OCI-LY1 (cell line): Measurements from ENCODE around the gene SPOCK1.

Source experiments
- H2AFZ ChIP-seq: fragments of 200-600 bp; sonication (generic), shearing (Covaris generic); 2 replicates; pipeline ENCODE4 v1.6.0; 2014; ENCODE audit warnings: antibody characterized with exemption, mild to moderate bottlenecking, low read length
- H3F3A ChIP-seq: fragments of 200-600 bp; sonication (generic), shearing (Covaris generic); 2 replicates; pipeline ENCODE4 v1.6.0; 2014; ENCODE audit warnings: mild to moderate bottlenecking, antibody characterized with exemption, low read length, moderate library complexity; ENCODE audit not compliant: insufficient read depth
- H3K27ac ChIP-seq: fragments of 200-600 bp; sonication (generic); 2 replicates; pipeline ENCODE4 v1.5.1; 2014; ENCODE audit warnings: low read length, mixed run types, mild to moderate bottlenecking, low read depth; ENCODE audit not compliant: poor library complexity, severe bottlenecking
- H3K27me3 ChIP-seq: fragments of 200-600 bp; sonication (generic); 2 replicates; pipeline ENCODE4 v1.6.0; 2014; ENCODE audit warnings: antibody characterized with exemption, mild to moderate bottlenecking, low read length, moderate library complexity; ENCODE audit not compliant: insufficient read depth
- H3K36me3 ChIP-seq: fragments of 200-600 bp; sonication (generic); 2 replicates; pipeline ENCODE4 v1.6.1; 2014; ENCODE audit warnings: mild to moderate bottlenecking, antibody characterized with exemption, low read length, moderate library complexity, mixed read lengths; ENCODE audit not compliant: insufficient read depth
- H3K4me1 ChIP-seq: fragments of 200-600 bp; sonication (generic); 2 replicates; pipeline ENCODE4 v1.5.1; 2014; ENCODE audit warnings: mild to moderate bottlenecking, low read length, moderate library complexity; ENCODE audit not compliant: insufficient read depth, severe bottlenecking
- H3K4me2 ChIP-seq: fragments of 200-600 bp; sonication (generic), shearing (Covaris generic); 2 replicates; pipeline ENCODE4 v1.6.1; 2014; ENCODE audit warnings: low read length
- H3K4me3 ChIP-seq: fragments of 200-600 bp; sonication (generic); 2 replicates; pipeline ENCODE4 v1.5.1; 2014; ENCODE audit warnings: low read length, low read depth, mild to moderate bottlenecking, mixed read lengths; ENCODE audit not compliant: poor library complexity, severe bottlenecking
- H3K79me2 ChIP-seq: fragments of 200-600 bp; shearing (Covaris generic); 2 replicates; pipeline ENCODE4 v1.6.1; 2016; ENCODE audit warnings: mixed run types, low read length, mixed read lengths; ENCODE audit not compliant: insufficient read depth
- H3K9ac ChIP-seq: fragments of 200-600 bp; sonication (generic), shearing (Covaris generic); 2 replicates; pipeline ENCODE4 v1.6.1; 2014; ENCODE audit warnings: mild to moderate bottlenecking, low read length, mixed read lengths
- H3K9me2 ChIP-seq: fragments of 200-600 bp; sonication (generic), shearing (Covaris generic); 2 replicates; pipeline ENCODE4 v1.6.1; 2014; ENCODE audit warnings: low read depth, mild to moderate bottlenecking, low read length, mixed read lengths
- H3K9me3 ChIP-seq: fragments of 200-600 bp; shearing (Covaris generic); 2 replicates; pipeline ENCODE4 v1.6.1; 2014; ENCODE audit warnings: low read length, mixed read lengths
- H4K20me1 ChIP-seq: fragments of 200-600 bp; sonication (generic), shearing (Covaris generic); 2 replicates; pipeline ENCODE4 v1.6.0; 2016; ENCODE audit warnings: mild to moderate bottlenecking, low read length; ENCODE audit not compliant: insufficient read depth
- EZH2 ChIP-seq: fragments of 200-600 bp; sonication (generic), shearing (Covaris generic); IDR thresholded peaks from 2 replicates; pipeline ENCODE4 v1.8.0; 2017; ENCODE audit warnings: borderline replicate concordance, mixed run types, mild to moderate bottlenecking, antibody characterized with exemption, low read length, moderate library complexity, mixed read lengths
- TF ChIP-seq, protein P1 (sequence below): fragments of 200-600 bp; sonication (generic), shearing (Covaris generic); IDR thresholded peaks from 2 replicates; pipeline ENCODE4 v1.5.1; 2017; ENCODE audit warnings: mild to moderate bottlenecking, antibody characterized with exemption, low read length, moderate library complexity, mixed read lengths

SPOCK1 gene

DNA sequence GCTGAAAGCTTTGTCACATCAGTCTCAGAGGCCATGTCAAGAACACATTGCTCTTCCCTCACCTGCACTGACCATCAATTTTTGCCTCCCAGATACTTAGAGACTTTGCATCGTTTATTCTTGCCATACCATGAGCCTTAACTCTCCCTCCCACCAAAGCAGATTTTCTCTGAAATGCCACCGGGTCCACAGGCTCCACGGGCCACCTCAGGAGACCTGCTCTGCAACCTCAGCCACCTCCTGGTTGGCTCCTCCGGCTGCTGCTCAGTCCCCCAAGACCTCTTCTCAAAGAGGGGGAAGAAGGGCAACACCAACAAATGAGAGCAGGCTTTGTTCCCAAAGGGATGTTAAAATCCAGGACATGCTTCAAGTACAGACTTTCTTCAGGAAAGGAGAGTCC lies 400.5 kb downstream of the SPOCK1 start:
- H4K20me1 ChIP-seq: no peaks in the 10 kb centered on the region
- no peak overlapping the region for H2AFZ ChIP-seq
- H3K4me2 ChIP-seq: no peak overlapping the region
- H3K9me2 ChIP-seq: no peaks in the 10 kb centered on the region
- H3K4me3 ChIP-seq: no peak overlapping the region
- H3K36me3 ChIP-seq: no peaks in the 10 kb centered on the region
- H3K9me3 ChIP-seq: no peaks in the 10 kb centered on the region
- no peaks in the 10 kb centered on the region for H3K27me3 ChIP-seq
- TF ChIP-seq, protein P1, sequence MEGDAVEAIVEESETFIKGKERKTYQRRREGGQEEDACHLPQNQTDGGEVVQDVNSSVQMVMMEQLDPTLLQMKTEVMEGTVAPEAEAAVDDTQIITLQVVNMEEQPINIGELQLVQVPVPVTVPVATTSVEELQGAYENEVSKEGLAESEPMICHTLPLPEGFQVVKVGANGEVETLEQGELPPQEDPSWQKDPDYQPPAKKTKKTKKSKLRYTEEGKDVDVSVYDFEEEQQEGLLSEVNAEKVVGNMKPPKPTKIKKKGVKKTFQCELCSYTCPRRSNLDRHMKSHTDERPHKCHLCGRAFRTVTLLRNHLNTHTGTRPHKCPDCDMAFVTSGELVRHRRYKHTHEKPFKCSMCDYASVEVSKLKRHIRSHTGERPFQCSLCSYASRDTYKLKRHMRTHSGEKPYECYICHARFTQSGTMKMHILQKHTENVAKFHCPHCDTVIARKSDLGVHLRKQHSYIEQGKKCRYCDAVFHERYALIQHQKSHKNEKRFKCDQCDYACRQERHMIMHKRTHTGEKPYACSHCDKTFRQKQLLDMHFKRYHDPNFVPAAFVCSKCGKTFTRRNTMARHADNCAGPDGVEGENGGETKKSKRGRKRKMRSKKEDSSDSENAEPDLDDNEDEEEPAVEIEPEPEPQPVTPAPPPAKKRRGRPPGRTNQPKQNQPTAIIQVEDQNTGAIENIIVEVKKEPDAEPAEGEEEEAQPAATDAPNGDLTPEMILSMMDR: no peak
- no peak for TF ChIP-seq EZH2
- no peak overlapping the region for H3K9ac ChIP-seq
- H3K27ac ChIP-seq: no peak overlapping the region
- no peaks in the 10 kb centered on the region for H3F3A ChIP-seq
- no peaks in the 10 kb centered on the region for H3K79me2 ChIP-seq
- H3K4me1 ChIP-seq: no peaks in the 10 kb centered on the region

DNA sequence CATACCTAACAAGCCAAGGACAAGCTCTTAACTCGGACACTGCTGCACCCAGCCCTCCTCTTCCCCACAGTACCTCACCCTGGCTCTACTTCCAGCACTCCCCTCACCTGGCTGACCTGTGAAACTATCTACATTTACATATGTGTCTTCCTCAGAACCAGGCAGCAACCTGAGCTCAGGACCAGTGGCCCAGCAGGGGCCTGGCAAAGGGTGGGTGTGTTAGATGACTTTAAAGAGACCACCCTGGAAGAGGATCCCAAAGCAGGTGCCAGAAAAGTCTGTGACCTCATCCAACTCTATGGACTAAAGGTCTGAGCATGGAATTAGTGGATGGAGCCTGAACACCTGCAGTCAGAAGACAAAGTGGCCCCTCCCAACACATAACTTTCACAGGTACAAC lies 400.9 kb downstream of the SPOCK1 start:
- no peaks in the 10 kb centered on the region for H3K27me3 ChIP-seq
- H3K27ac ChIP-seq: no peak overlapping the region
- no peak for TF ChIP-seq EZH2
- TF ChIP-seq, protein P1: no peak
- no peaks in the 10 kb centered on the region for H3K9me2 ChIP-seq
- H3K79me2 ChIP-seq: no peaks in the 10 kb centered on the region
- H3K9ac ChIP-seq: no peak overlapping the region
- H3F3A ChIP-seq: no peaks in the 10 kb centered on the region
- H4K20me1 ChIP-seq: no peaks in the 10 kb centered on the region
- no peak overlapping the region for H3K4me3 ChIP-seq
- no peaks in the 10 kb centered on the region for H3K4me1 ChIP-seq
- H3K36me3 ChIP-seq: no peaks in the 10 kb centered on the region
- no peak overlapping the region for H3K4me2 ChIP-seq
- H3K9me3 ChIP-seq: no peaks in the 10 kb centered on the region
- H2AFZ ChIP-seq: no peak overlapping the region

DNA sequence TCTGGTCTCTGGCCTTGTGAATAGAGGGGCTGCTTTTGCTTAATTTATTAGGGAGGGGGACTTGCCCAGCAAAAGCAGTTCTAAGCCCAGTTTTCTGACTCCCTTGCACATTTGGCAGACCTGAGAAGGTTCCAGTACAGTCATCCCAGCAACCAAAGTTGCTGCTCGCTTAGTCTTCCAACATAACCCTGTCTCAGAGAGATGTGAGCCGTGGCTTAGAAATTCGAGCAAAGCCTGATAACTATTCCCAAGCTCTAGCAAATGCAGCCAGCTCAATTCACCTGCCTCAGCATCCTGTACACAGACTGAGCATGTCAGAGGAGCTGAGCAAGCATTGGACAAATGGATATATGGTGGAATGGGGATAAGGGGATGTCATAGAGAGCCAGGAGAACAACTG lies 401.9 kb downstream of the SPOCK1 start:
- no peaks in the 10 kb centered on the region for H3K4me1 ChIP-seq
- H4K20me1 ChIP-seq: no peaks in the 10 kb centered on the region
- no peak overlapping the region for H3K27ac ChIP-seq
- no peak overlapping the region for H3K4me2 ChIP-seq
- H3K9ac ChIP-seq: no peak overlapping the region
- no peaks in the 10 kb centered on the region for H3K79me2 ChIP-seq
- H3K27me3 ChIP-seq: no peaks in the 10 kb centered on the region
- no peak overlapping the region for H2AFZ ChIP-seq
- H3K36me3 ChIP-seq: no peaks in the 10 kb centered on the region
- TF ChIP-seq, protein P1: no peak
- no peak for TF ChIP-seq EZH2
- no peaks in the 10 kb centered on the region for H3F3A ChIP-seq
- H3K9me2 ChIP-seq: no peaks in the 10 kb centered on the region
- no peaks in the 10 kb centered on the region for H3K9me3 ChIP-seq
- no peak overlapping the region for H3K4me3 ChIP-seq
